OCI-LY7 (cell line): Measurements from ENCODE around the gene LMBRD2. TPM values are rescaled to one million over a fixed set of nuclear protein-coding genes. Genes with fewer than 3 reads are reported as not detected.

Source experiments
- BruUV-seq: library from RNA; stranded (reverse); fragments of 400-500 nt; replicated peaks from 2 replicates; lab custom pipeline; 2021; lab: Mats Ljungman, UMichigan
- CTCF ChIA-PET: fragments of 300-600 bp; sonication (Branson Sonifier 250); formaldehyde crosslinking; loops from one replicate; lab custom pipeline; 2022; ENCODE audit warnings: antibody characterized with exemption; ENCODE audit not compliant: unreplicated experiment; lab: Charles Lee
- POLR2A ChIA-PET: fragments of 300-600 bp; sonication (Branson Sonifier 250); formaldehyde crosslinking; loops from one replicate; lab custom pipeline; 2022; ENCODE audit warnings: antibody characterized with exemption; lab: Charles Lee
- DNase-seq: peaks from one replicate; pipeline ENCODE4 v3.0.0-alpha.2; 2015; ENCODE audit warnings: low spot score
- H2AFZ ChIP-seq: fragments of 200-600 bp; sonication (generic), shearing (Covaris generic); 2 replicates; pipeline ENCODE4 v1.6.1; 2014; ENCODE audit warnings: mild to moderate bottlenecking, antibody characterized with exemption, low read length, moderate library complexity
- H3K27ac ChIP-seq: fragments of 200-600 bp; sonication (generic); 2 replicates; pipeline ENCODE4 v1.5.1; 2014; ENCODE audit warnings: mixed run types, low read depth, mild to moderate bottlenecking, moderate library complexity, low read length, inconsistent platforms; ENCODE audit not compliant: poor library complexity, severe bottlenecking
- H3K36me3 ChIP-seq: fragments of 200-600 bp; sonication (generic); 2 replicates; pipeline ENCODE4 v1.6.1; 2014; ENCODE audit warnings: mild to moderate bottlenecking, antibody characterized with exemption, low read length, moderate library complexity, mixed read lengths; ENCODE audit not compliant: insufficient read depth
- H3K4me1 ChIP-seq: fragments of 200-600 bp; sonication (generic); 2 replicates; pipeline ENCODE4 v1.5.1; 2014; ENCODE audit warnings: mild to moderate bottlenecking, low read length; ENCODE audit not compliant: insufficient read depth, poor library complexity, severe bottlenecking
- H3K4me2 ChIP-seq: fragments of 200-600 bp; sonication (generic); 2 replicates; pipeline ENCODE4 v1.6.1; 2014; ENCODE audit warnings: mild to moderate bottlenecking, low read length
- H3K4me3 ChIP-seq: fragments of 200-600 bp; sonication (generic); 2 replicates; pipeline ENCODE4 v1.5.1; 2014; ENCODE audit warnings: mild to moderate bottlenecking, low read depth, low read length; ENCODE audit not compliant: poor library complexity, severe bottlenecking
- H3K79me2 ChIP-seq: fragments of 200-600 bp; sonication (generic); 2 replicates; pipeline ENCODE4 v1.6.1; 2016; ENCODE audit warnings: low read depth, mild to moderate bottlenecking, low read length, moderate library complexity, mixed read lengths; ENCODE audit not compliant: insufficient read depth
- H3K9me2 ChIP-seq: fragments of 200-600 bp; sonication (generic); 2 replicates; pipeline ENCODE4 v1.6.1; 2016; ENCODE audit warnings: mild to moderate bottlenecking, low read length, mixed read lengths; ENCODE audit not compliant: insufficient read depth
- H3K9me3 ChIP-seq: fragments of 200-600 bp; sonication (generic); 2 replicates; pipeline ENCODE4 v1.6.1; 2014; ENCODE audit warnings: mild to moderate bottlenecking, mixed run types, low read length, mixed read lengths
- H4K20me1 ChIP-seq: fragments of 200-600 bp; sonication (generic); 2 replicates; pipeline ENCODE4 v1.6.1; 2014; ENCODE audit warnings: mild to moderate bottlenecking, antibody characterized with exemption, low read length, moderate library complexity, mixed read lengths; ENCODE audit not compliant: insufficient read depth
- CTCF ChIP-seq: fragments of 200-600 bp; sonication (generic); conservative IDR thresholded peaks from 2 replicates; pipeline ENCODE4 v1.5.1; 2014; ENCODE audit warnings: mild to moderate bottlenecking, antibody characterized with exemption, low read length, moderate library complexity, mixed read lengths
- EZH2phosphoT487 ChIP-seq: fragments of 200-600 bp; sonication (generic); IDR thresholded peaks from 2 replicates; pipeline ENCODE4 v1.6.1; 2018; ENCODE audit warnings: low read depth, borderline replicate concordance, mild to moderate bottlenecking, mixed run types, antibody characterized with exemption, low read length, moderate library complexity, mixed read lengths
- intact Hi-C: fragments of 100-400 bp; cut with micrococcal nuclease; formaldehyde crosslinking; loops from one replicate; pipeline ENCODE4 v1.10.0; 2022; ENCODE audit not compliant: unreplicated experiment
- total RNA-seq, 2 experiments: library from RNA; depleted of rRNA in 1 of 2; stranded (reverse); fragments of >200 nt in 1 of 2; shearing (Covaris generic) in 1 of 2; gene quantifications; 2 replicates each; pipeline ENCODE4 v1.2.3, GENCODE V29; 2014 to 2022

Gene LMBRD2
- total RNA-seq, 2 experiments from 2014 or later = 9.1 to 18.3 TPM

DNA sequence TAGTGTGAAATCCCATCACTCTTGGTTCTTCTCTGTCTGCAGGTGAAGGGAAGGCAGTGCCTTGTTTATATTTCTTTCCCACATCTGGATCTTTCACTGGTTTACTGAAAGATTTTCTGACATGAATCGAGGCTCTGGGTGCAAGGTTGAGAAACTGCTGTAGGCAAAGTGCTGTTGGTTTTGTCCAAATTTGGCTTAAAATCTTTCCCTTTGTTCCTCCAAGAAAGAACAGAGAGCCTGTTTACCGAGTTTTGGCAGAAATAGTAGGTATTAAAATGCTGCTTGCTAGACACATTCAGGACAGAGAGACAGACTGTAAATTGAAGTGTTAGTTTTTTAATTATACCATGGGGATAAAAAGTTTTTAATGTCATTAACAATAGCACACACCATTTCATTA lies 21.7 kb upstream of the LMBRD2 start:
- CTCF ChIA-PET = no interaction called here
- no peak overlapping the region for H3K4me2 ChIP-seq
- H3K9me3 ChIP-seq = no peaks in the 10 kb centered on the region
- H3K9me2 ChIP-seq = no peaks in the 10 kb centered on the region
- POLR2A ChIA-PET = no interaction called here
- H3K36me3 ChIP-seq = peaks cover 97% of the 10 kb centered on the region
- TF ChIP-seq CTCF = no peak
- TF ChIP-seq EZH2phosphoT487 = no peak
- DNase-seq = no peak
- H3K79me2 ChIP-seq = peaks cover 4% of the 10 kb centered on the region; the same call in 1 of the 2 replicates
- no TSS peak for BruUV-seq
- H3K27ac ChIP-seq = no peak overlapping the region
- no peak overlapping the region for H2AFZ ChIP-seq
- H4K20me1 ChIP-seq = peaks cover 4% of the 10 kb centered on the region; the same call in 1 of the 2 replicates
- peaks cover 14% of the 10 kb centered on the region for H3K4me1 ChIP-seq
- H3K4me3 ChIP-seq = no peak overlapping the region
- intact Hi-C loops = no loop called here

- POLR2A ChIA-PET = interaction anchor here (0.6 kb wide), 1 partner anchor 87 kb away, joined by 3 read pairs; no protein-coding TSS in a partner anchor
- BruUV-seq = no TSS peak
- no peaks in the 10 kb centered on the region for H3K9me2 ChIP-seq
- no peak for DNase-seq
- TF ChIP-seq CTCF = no peak
- TF ChIP-seq EZH2phosphoT487 = no peak
- H3K9me3 ChIP-seq = no peaks in the 10 kb centered on the region
- H3K79me2 ChIP-seq = peaks cover 4% of the 10 kb centered on the region; the same call in 1 of the 2 replicates
- no peak overlapping the region for H3K4me2 ChIP-seq
- H3K27ac ChIP-seq = no peak overlapping the region
- H3K4me1 ChIP-seq = peaks cover 12% of the 10 kb centered on the region
- H4K20me1 ChIP-seq = peaks cover 4% of the 10 kb centered on the region; the same call in 1 of the 2 replicates
- H3K4me3 ChIP-seq = no peak overlapping the region
- intact Hi-C loops = no loop called here
- CTCF ChIA-PET = no interaction called here
- peaks cover 97% of the 10 kb centered on the region for H3K36me3 ChIP-seq
- H2AFZ ChIP-seq = no peak overlapping the region
These were observed 20.9 kb upstream of the LMBRD2 start for GRCh38 chr5:36172599-36172998.

DNA sequence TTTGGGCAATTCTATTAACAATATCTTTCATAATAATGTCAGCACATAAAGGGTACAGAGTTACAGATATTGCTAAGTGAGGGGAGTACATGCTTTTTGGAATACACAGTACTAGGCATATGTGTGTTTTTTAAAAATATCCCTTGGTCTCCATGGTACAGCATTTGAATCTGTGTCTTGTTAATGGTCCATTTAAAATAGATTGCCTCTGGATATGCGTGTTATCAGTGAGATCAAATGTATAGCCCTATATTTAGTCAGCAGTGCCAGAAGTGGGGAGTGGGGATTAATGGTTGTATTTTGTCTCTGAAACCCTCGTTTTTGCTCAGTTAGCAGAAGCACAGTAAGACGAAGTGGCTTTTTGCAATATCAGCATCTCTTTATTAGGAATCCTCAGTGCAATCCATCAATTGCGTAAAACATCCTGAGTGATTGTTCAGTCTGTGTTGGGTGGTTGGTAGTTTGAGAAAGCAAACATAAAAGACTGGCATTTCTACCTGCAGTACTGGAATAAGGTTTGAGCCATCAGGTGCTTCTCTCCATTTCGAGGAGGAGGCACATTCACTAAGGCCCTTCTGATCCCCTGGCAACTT lies 19.2 kb upstream of the LMBRD2 start:
- Histone ChIP-seq H3K79me2 (peaks cover 4% of the 10 kb centered on the region; the same call in 1 of the 2 replicates), H4K20me1 (no peaks in the 10 kb centered on the region), H3K36me3 (peaks cover 100% of the 10 kb centered on the region), H3K4me3 (no peak overlapping the region), H2AFZ (no peak overlapping the region), H3K4me2 (no peak overlapping the region), H3K9me3 (no peaks in the 10 kb centered on the region), H3K9me2 (no peaks in the 10 kb centered on the region), H3K27ac (no peak overlapping the region), H3K4me1 (no peaks in the 10 kb centered on the region)
- TF ChIP-seq CTCF (no peak), EZH2phosphoT487 (no peak)
- BruUV-seq = no TSS peak
- intact Hi-C loops = no loop called here
- ChIA-PET CTCF (interaction anchor here (0.5 kb wide), 1 partner anchor 17 kb away, joined by 3 read pairs; no protein-coding TSS in a partner anchor), POLR2A (interaction anchor here (3.2 kb wide), 1 partner anchor 18 kb away, joined by 17 read pairs; the partner anchor contains the start of genes LMBRD2 and SKP2)
- no peak for DNase-seq
